NB4 (cell line): ENCODE data around the gene MAN1B1.

Experiments used
- DNase-seq: peaks from one replicate; pipeline ENCODE4 v3.0.0; 2010; ENCODE audit warnings: low read depth
- H3K4me3 ChIP-seq: one replicate; pipeline ENCODE4 v1.5.1; 2011; ENCODE audit warnings: mild to moderate bottlenecking, low read depth, low read length, moderate library complexity
- MYC ChIP-seq: IDR thresholded peaks from 2 replicates; pipeline ENCODE4 v1.6.1; 2011; ENCODE audit warnings: low read depth, low read length
- POLR2A ChIP-seq: IDR thresholded peaks from 2 replicates; pipeline ENCODE4 v1.6.1; 2011; ENCODE audit warnings: mild to moderate bottlenecking; ENCODE audit not compliant: insufficient read length; ENCODE audit errors: extremely low read depth
- TF ChIP-seq, protein P1 (sequence below): IDR thresholded peaks from 2 replicates; pipeline ENCODE4 v1.6.1; 2011; ENCODE audit warnings: low read depth, low read length
- TF ChIP-seq, protein P2 (sequence below): IDR thresholded peaks from one replicate; pipeline ENCODE4 v1.5.1; 2012; ENCODE audit warnings: low read depth, low read length

The MAN1B1 gene

DNA sequence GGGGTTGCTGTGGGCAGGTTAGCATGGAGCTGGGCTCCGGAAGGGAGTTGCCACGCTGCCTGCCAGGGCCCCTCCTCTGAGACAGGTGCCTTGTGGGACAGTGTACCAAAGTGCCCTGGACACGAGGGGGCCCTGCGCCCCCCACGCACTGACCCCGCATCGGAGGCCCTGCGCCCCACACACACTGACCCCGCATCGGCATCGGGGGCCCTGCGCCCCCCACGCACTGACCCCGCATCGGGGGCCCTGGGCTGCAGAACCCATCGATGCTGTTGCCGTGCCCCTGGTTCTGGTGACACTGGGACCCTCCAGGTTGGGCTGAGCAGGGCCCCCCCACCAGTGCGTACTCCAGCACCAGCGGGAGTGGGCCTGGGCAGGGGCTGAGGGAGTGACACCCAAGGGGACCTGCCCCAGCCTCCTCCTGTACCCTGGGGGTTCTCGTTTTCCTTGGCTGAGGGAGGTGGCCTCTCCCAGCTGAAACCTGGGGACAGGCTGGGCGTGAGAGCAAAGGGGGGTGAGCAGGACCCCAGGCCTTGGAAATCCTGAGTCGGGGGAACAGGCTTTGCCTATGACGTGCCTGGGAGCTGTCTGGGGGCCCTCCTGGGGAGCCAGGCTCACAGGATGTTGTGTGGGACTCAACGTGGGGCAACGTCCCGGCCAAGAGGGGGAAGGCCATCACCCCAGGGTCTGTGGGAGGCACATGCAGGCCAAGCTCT, 23.3 kb upstream of the MAN1B1 start:
- no peak for DNase-seq
- H3K4me3 ChIP-seq, result no peak overlapping the region
- TF ChIP-seq, protein P1, sequence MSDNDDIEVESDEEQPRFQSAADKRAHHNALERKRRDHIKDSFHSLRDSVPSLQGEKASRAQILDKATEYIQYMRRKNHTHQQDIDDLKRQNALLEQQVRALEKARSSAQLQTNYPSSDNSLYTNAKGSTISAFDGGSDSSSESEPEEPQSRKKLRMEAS, result no peak
- TF ChIP-seq MYC, result no peak
- TF ChIP-seq POLR2A, result peak; percentile 13
- TF ChIP-seq, protein P2, sequence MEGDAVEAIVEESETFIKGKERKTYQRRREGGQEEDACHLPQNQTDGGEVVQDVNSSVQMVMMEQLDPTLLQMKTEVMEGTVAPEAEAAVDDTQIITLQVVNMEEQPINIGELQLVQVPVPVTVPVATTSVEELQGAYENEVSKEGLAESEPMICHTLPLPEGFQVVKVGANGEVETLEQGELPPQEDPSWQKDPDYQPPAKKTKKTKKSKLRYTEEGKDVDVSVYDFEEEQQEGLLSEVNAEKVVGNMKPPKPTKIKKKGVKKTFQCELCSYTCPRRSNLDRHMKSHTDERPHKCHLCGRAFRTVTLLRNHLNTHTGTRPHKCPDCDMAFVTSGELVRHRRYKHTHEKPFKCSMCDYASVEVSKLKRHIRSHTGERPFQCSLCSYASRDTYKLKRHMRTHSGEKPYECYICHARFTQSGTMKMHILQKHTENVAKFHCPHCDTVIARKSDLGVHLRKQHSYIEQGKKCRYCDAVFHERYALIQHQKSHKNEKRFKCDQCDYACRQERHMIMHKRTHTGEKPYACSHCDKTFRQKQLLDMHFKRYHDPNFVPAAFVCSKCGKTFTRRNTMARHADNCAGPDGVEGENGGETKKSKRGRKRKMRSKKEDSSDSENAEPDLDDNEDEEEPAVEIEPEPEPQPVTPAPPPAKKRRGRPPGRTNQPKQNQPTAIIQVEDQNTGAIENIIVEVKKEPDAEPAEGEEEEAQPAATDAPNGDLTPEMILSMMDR, result no peak

DNA sequence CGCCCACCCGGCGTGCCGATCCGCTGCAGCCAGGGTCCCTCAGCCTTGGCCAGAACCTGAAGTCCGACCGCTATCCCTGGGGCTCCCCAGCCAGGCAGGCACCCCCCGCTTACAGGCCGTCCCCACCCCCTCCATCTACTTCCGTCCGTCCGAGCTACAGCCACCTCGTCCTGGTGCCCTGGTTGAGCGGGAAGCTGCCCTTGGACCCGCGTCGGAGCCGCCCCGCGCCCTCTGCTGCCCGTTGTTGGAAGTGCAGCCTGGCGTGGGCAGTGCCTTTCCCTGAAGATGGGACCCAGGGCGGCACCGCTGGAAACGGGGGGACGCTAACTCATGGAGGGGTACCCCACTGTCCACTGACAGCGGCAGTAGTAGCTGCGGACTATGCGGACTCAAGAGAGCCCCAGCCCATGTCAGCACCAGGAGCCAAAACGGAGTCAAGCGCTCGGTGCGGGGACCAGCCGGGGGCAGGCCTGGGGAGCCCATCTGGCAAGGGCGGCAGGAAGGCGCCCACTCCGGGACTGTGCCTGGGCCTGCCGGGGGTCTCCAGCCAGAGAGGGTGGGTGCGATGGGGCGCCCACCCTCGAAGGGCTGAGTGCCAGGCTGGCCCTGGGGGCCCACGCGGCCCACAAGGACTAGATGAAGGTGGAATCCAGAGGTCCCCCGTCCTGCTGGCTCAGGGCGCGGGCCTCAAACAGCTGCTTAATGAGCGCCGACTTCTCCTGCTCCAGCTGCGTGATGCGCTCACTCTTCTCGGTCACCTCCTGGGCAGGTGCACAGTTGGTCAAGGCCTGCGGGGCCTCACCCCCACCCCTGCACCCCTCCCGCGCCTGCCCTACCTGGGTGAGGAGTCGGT, 22.5 kb upstream of the MAN1B1 start:
- TF ChIP-seq, protein P2, result peak; percentile 78
- TF ChIP-seq, protein P1, result no peak
- TF ChIP-seq POLR2A, result peak; percentile 7

DNA sequence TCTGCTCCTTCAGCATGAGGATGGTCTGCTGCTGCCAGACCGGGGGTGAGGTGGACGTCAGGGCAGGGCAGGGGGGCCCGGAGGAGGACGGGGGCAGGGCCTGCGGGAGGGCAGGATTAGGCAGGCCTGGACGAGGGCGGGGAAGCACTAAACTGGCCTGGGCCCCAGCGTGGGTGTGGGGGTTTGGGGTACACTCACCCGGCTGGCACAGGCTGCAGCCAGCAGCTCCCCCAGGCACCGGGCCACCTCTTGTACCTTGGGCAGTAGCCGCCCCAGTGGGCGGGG, 22.0 kb upstream of the MAN1B1 start:
- DNase-seq, result no peak
- no peak overlapping the region for H3K4me3 ChIP-seq
- TF ChIP-seq POLR2A (no peak), MYC (no peak)
- TF ChIP-seq, protein P1, result no peak
- TF ChIP-seq, protein P2, result no peak

More for the DNA sequence above, 22.5 kb upstream of the MAN1B1 start:
- DNase-seq, result peak; percentile 58
- H3K4me3 ChIP-seq, result no peak overlapping the region

DNA sequence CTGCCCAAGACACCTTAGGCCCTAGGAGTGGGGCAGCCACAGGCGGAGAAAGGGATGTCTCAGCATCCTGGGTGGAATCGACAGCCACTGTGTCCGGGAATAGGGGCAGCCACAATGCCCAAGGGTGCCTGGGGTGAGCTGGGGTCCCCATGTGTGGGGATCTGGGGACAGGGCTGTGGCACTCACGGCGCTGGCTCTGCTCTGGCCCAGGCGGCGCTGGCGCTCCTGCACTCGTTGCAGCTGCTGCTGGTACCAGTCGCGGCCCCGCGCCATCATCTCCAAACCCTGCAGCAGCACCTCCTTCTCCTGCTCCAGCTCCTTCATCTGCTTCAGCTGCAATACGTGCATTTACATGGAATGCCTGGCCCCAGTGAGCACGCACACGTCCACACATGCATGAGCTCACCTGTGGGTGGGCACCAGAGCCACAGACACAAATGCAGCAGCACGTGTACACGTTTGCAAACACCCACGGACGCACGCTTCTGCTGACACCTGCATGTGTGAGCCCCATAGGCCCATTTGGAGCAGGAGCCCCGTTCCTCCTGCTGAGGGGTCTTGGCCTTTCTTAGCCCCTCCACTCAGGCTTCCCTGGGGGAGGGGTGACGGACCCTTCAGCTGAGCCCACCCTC, 21.3 kb upstream of the MAN1B1 start:
- TF ChIP-seq, protein P1, result no peak
- TF ChIP-seq MYC, result no peak
- no peak for TF ChIP-seq POLR2A
- TF ChIP-seq, protein P2, result no peak
- H3K4me3 ChIP-seq, result no peak overlapping the region
- DNase-seq, result no peak

DNA sequence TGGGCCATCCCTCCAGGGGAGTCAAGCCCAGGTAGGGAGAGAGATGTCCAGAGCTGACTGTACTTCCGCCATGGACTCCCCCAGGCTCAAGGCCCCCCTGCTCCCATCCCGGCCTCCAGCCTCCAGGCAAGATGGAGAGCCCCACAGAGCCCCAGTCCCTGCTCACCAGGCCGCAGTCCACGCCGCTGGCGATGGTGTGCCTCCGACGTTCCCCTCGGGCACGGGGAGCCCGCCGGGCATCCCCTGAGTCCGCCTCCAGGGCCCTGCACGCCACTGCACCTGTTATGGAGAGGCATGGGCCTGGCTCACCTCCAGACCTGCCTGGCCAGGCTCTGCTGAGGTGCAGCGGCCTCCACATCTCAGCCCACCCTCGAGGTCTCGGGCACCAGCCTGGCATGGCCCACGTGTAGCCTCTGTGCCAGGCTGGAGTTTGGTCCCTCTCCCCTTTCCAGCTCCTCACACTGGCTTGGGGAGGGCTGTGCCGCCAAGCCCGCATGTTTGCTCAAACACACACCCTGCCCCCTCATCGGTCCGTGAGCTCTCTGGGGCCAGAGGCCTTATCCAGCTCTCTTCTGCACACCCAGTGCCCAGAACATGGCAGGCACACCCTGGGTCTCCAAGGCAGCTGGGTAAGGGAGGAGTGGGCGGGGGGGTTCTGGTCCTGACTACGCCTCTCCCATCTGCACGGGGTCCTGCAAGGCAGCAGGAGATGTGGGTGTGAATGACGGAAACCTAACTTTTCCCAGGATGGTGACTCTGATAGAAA, 20.5 kb upstream of the MAN1B1 start:
- DNase-seq, result no peak
- H3K4me3 ChIP-seq, result no peak overlapping the region
- no peak for TF ChIP-seq MYC
- TF ChIP-seq, protein P2, result no peak
- TF ChIP-seq, protein P1, result no peak
- TF ChIP-seq POLR2A, result no peak
